Activated naive CD8-positive, alpha-beta T cell treated with anti-CD3 and anti-CD28 coated beads, Interleukin-2, amount 10 ng/mL, durations not matched to agents 7 days and 5 days (primary cell): ENCODE results near the gene KCNMA1. TPM values are rescaled to one million over a fixed set of nuclear protein-coding genes. Genes with fewer than 3 reads are reported as not detected.
A peak's percentile ranks its signal among the peaks of the same experiment; 100 is the strongest.

Experiments used
- ATAC-seq: fragments of 150-1000 bp; cut with Tn5 transposase; one replicate; pipeline ENCODE4 v1.10.0; 2021; ENCODE audit warnings: low read depth, moderate library complexity
- POLR2A ChIA-PET: fragments of 350-600 bp; sonication (Branson Sonifier 250); formaldehyde crosslinking; loops from one replicate; lab custom pipeline; 2021; ENCODE audit warnings: antibody characterized with exemption; lab: Charles Lee
- DNase-seq: peaks from one replicate; pipeline ENCODE4 v3.0.0; 2021
- H3K27ac Mint-ChIP-seq: one replicate; pipeline ENCODE4 v1.8.0; 2022; ENCODE audit warnings: mild to moderate bottlenecking, mixed read lengths
- H3K27me3 Mint-ChIP-seq: one replicate; pipeline ENCODE4 v1.8.0; 2022; ENCODE audit warnings: mild to moderate bottlenecking, moderate library complexity, mixed read lengths
- H3K36me3 Mint-ChIP-seq: one replicate; pipeline ENCODE4 v1.8.0; 2021; ENCODE audit warnings: mild to moderate bottlenecking, mixed read lengths
- H3K4me1 Mint-ChIP-seq: one replicate; pipeline ENCODE4 v1.8.0; 2021; ENCODE audit warnings: mixed read lengths
- H3K4me3 Mint-ChIP-seq: one replicate; pipeline ENCODE4 v1.8.0; 2022; ENCODE audit warnings: mild to moderate bottlenecking, moderate library complexity, mixed read lengths
- H3K9me3 Mint-ChIP-seq: one replicate; pipeline ENCODE4 v1.8.0; 2021; ENCODE audit warnings: mixed read lengths
- total RNA-seq, 2 experiments: library from RNA; stranded (reverse); gene quantifications; one replicate each; pipeline ENCODE4 v1.2.3, GENCODE V29; 2021

KCNMA1 gene
- total RNA-seq, 2 experiments from 2014 or later, result 0.39 to 0.54 TPM

GRCh38 chr10:76995023-76995422 is 642.6 kb downstream of the KCNMA1 start:
- Mint-ChIP-seq H3K27ac (no peak overlapping the region), H3K4me1 (no peaks in the 10 kb centered on the region), H3K27me3 (peaks cover 3% of the 10 kb centered on the region), H3K9me3 (no peaks in the 10 kb centered on the region), H3K36me3 (no peaks in the 10 kb centered on the region), H3K4me3 (no peak overlapping the region)
- ATAC-seq (no peak), DNase-seq (no peak)
- POLR2A ChIA-PET, result no interaction called here

DNA sequence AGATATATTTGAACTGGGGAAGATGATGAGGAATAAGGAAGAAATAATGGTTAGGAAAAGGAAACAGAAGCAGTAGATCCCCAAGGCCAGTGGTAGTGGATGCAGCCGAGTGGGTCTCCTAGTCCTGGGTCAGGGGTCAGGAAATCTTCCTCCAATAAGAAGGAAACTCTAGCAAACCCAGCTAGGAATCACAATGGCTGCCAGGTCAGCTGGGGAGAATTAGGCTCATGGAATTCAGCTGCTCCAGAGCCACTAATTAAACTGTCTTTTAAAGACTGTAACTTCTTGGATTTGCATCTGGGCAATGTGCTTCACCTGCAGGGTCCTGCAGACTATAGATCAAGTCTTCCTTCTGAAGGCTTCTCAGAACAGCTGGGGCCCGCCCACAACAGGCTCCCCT is 644.4 kb downstream of the KCNMA1 start:
- ATAC-seq, result no peak
- Mint-ChIP-seq H3K9me3 (no peaks in the 10 kb centered on the region), H3K4me1 (no peaks in the 10 kb centered on the region), H3K36me3 (no peaks in the 10 kb centered on the region), H3K27ac (no peak overlapping the region), H3K27me3 (no peaks in the 10 kb centered on the region), H3K4me3 (no peak overlapping the region)
- POLR2A ChIA-PET, result no interaction called here
- no peak for DNase-seq

DNA sequence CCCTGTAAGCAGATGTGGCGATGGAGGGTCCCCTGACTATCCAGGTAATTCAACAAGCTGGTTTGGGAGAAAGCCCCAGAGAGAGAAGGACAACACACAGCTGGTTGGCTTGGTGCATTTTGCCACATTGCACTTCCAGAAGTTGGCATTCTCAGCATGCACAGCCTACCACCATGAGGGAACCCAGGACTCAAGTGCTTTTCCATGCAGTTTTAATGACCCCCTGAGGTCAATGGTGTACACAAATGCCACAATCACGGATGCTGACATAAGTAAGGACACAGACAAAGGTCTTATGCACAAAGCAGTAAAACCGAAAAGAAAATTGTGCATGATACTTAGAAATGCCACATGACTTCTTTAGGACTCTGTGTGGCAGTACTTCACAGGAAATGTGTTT is 645.1 kb downstream of the KCNMA1 start:
- H3K9me3 Mint-ChIP-seq, result no peaks in the 10 kb centered on the region
- ATAC-seq (no peak), DNase-seq (no peak)
- no peaks in the 10 kb centered on the region for H3K27me3 Mint-ChIP-seq
- H3K4me1 Mint-ChIP-seq, result no peaks in the 10 kb centered on the region
- H3K4me3 Mint-ChIP-seq, result no peak overlapping the region
- no peak overlapping the region for H3K27ac Mint-ChIP-seq
- POLR2A ChIA-PET, result no interaction called here
- H3K36me3 Mint-ChIP-seq, result no peaks in the 10 kb centered on the region

DNA sequence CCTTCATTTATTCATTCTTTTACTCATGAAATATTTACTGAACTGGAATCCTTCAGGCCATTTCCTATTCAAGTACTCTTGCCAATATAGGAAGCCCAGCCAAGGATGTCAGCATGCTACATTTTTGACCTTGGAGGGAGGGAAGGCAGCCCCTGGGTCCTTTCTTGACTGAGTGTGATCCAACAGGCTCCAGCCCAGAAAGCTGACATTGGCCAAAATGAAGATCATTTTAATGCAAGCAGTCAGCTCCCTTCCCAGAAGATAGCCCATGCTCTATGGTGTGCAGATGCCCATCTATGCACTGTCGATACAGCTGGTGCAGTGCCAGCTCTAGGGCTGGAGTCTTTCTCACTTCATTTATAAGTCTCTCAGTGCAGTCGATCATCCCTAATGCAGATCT is 646.0 kb downstream of the KCNMA1 start:
- no peak for ATAC-seq
- POLR2A ChIA-PET, result no interaction called here
- no peaks in the 10 kb centered on the region for H3K27me3 Mint-ChIP-seq

DNA sequence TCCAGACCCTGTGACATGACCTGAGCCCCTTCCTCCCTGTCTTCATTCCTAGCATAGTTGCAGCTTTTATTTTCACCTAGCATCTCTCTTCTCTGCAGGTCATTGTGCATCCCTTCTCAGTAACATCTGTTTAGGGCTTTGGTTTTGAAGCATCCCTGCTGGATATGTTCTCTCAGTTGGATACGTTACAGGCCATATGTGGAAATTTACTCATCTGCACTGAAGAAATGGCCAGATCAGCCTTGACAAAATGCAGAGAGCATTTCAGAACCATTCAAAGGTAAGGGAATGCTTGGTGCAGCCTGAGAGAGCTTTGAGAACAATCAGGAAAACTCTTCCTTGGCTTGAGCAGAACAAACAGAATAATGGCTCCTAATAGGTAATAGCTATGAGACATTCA is 647.0 kb downstream of the KCNMA1 start:
- POLR2A ChIA-PET, result no interaction called here
- Mint-ChIP-seq H3K36me3 (no peaks in the 10 kb centered on the region), H3K4me3 (no peak overlapping the region), H3K4me1 (no peaks in the 10 kb centered on the region), H3K27me3 (no peaks in the 10 kb centered on the region), H3K9me3 (no peaks in the 10 kb centered on the region), H3K27ac (no peak overlapping the region)
- no peak for ATAC-seq
- no peak for DNase-seq

More for the DNA sequence above, 646.0 kb downstream of the KCNMA1 start:
- Mint-ChIP-seq H3K4me3 (no peak overlapping the region), H3K27ac (no peak overlapping the region), H3K4me1 (no peaks in the 10 kb centered on the region), H3K9me3 (no peaks in the 10 kb centered on the region), H3K36me3 (no peaks in the 10 kb centered on the region)
- no peak for DNase-seq

DNA sequence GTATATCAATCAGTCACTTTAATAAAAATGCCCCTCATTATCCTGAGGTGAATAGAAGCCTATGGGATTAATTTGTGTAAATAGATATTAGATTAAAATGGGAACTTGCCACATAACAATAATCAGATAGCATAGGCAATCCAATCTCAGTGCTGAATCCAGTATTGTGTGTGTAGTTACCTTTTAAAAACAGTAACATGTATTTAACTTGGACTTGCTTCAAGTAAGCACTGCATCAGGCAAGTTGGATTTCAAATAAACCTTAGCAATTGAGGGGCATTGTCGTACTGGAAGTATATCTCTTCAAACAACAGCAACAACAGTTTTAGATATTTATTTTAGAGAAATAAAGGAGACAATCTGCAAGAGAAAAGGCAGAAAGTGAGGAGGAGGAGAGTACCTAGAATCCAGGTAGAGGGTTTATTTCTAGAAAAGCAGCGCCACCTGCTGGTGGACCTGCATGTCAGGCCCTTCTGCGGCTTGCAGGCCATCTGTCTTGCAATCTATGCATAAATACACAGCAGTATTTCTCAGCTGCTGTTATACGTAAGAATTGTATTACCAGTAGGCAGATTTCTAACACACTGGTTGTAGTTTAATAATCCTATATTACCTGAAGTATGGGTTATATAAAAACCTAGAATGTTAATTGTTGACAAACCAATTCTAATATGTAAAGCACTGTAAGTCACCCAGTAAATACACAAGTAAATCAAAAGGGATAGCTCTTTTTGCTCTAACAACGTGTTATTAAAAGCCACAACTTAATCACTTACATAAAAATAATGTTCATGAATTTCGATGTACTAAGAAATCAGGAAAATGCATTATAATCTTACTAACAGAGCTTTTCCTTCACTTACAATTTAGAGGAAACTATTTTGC is 652.8 kb downstream of the KCNMA1 start:
- POLR2A ChIA-PET, result no interaction called here
- ATAC-seq (peak; percentile 65), DNase-seq (peak; percentile 64)
- Mint-ChIP-seq H3K27ac (no peak overlapping the region), H3K4me3 (no peak overlapping the region), H3K27me3 (peaks cover 2% of the 10 kb centered on the region), H3K36me3 (no peaks in the 10 kb centered on the region), H3K9me3 (no peaks in the 10 kb centered on the region), H3K4me1 (no peaks in the 10 kb centered on the region)

DNA sequence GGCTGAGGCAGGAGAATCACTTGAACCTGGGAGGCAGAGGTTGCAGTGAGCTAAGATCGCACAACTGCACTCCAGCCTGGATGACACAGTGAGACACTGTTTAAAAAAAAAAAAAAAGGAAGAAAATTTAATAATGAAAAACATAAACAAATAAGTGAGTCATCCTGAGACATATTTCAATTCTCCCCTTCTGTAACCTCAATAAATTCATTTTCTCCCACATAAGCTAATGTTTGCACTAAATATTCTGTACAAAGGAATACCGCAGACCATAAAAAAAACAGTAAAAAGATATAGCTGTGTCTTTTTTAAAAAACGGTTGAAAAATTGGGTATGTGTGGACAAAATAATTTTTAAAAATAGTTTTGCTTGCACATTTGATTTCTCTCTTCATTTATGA is 654.0 kb downstream of the KCNMA1 start:
- Mint-ChIP-seq H3K9me3 (no peaks in the 10 kb centered on the region), H3K4me3 (no peak overlapping the region), H3K36me3 (no peaks in the 10 kb centered on the region), H3K27ac (no peak overlapping the region), H3K4me1 (no peaks in the 10 kb centered on the region), H3K27me3 (peaks cover 2% of the 10 kb centered on the region)
- ATAC-seq (no peak), DNase-seq (no peak)
- POLR2A ChIA-PET, result no interaction called here

GRCh38 chr10:76982671-76983070 is 654.9 kb downstream of the KCNMA1 start:
- H3K4me1 Mint-ChIP-seq, result no peaks in the 10 kb centered on the region
- no peak overlapping the region for H3K27ac Mint-ChIP-seq
- ATAC-seq (no peak), DNase-seq (no peak)
- H3K9me3 Mint-ChIP-seq, result no peaks in the 10 kb centered on the region
- no peaks in the 10 kb centered on the region for H3K36me3 Mint-ChIP-seq
- H3K27me3 Mint-ChIP-seq, result peaks cover 4% of the 10 kb centered on the region
- POLR2A ChIA-PET, result no interaction called here
- H3K4me3 Mint-ChIP-seq, result no peak overlapping the region

DNA sequence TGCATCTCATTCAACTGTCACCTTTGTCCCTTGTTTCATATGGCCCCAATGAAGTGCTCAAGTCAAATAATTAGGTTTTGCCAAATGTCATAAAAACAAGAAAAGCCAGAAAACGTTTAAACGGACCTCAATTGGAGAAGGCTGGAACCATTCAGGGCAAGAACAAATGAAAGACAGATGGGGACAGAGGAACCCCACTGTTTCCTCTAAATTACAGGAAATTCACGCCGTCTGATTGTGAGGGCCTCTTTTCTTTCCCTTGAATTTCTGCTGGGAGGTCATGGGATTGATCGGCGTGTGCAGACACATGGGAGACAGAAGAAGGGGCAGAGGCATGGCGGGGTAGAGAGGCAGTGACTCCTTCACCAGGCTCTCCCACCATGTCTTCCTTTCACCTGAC is 656.4 kb downstream of the KCNMA1 start:
- peaks cover 8% of the 10 kb centered on the region for H3K27me3 Mint-ChIP-seq
- no peaks in the 10 kb centered on the region for H3K36me3 Mint-ChIP-seq
- no peaks in the 10 kb centered on the region for H3K4me1 Mint-ChIP-seq
- DNase-seq (no peak), ATAC-seq (no peak)
- H3K9me3 Mint-ChIP-seq, result no peaks in the 10 kb centered on the region
- no peak overlapping the region for H3K4me3 Mint-ChIP-seq
- POLR2A ChIA-PET, result no interaction called here
- H3K27ac Mint-ChIP-seq, result no peak overlapping the region

DNA sequence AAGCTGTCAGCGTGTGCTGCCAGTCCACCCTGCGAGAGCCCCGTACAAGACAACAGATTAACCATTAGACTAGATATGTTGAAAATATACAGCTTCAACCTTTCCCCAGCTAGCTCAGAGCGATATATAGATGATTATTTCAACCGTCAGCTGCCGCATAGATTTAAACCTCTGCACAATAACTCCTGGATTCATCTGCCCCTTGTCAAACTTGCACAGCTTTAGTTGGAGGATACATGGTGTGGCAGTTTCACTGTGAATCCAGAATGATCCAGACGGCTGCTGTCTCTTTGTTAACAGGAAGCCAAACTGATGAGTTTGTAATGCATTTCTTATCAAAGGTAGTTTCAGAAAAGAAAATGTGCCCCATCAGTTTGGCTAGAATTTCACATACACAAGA is 659.7 kb downstream of the KCNMA1 start:
- DNase-seq, result no peak
- H3K27ac Mint-ChIP-seq, result no peak overlapping the region
- no peak overlapping the region for H3K4me3 Mint-ChIP-seq
- H3K27me3 Mint-ChIP-seq, result peaks cover 8% of the 10 kb centered on the region
- no peaks in the 10 kb centered on the region for H3K36me3 Mint-ChIP-seq
- H3K9me3 Mint-ChIP-seq, result no peaks in the 10 kb centered on the region
- POLR2A ChIA-PET, result no interaction called here
- no peak for ATAC-seq
- H3K4me1 Mint-ChIP-seq, result no peaks in the 10 kb centered on the region

DNA sequence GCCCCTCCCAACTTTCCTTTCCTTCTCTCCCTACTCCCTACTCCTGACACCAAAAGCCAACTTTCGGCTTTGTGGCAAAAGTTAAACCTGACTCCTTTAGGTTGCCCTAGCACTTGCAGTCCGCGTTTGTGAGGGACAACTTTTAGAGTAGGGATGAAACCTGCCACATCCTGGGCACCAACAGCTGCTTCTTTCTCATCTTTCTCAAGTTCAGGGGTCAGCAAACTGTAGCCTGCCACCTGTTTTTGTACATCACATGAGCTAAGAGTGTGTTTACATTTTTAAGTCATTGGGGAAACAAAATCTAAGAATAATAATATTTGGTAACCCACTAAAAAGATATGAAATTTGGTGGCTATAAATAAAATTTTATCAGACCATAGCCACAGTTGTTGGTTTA is 660.6 kb downstream of the KCNMA1 start:
- no peak for ATAC-seq
- POLR2A ChIA-PET, result no interaction called here

DNA sequence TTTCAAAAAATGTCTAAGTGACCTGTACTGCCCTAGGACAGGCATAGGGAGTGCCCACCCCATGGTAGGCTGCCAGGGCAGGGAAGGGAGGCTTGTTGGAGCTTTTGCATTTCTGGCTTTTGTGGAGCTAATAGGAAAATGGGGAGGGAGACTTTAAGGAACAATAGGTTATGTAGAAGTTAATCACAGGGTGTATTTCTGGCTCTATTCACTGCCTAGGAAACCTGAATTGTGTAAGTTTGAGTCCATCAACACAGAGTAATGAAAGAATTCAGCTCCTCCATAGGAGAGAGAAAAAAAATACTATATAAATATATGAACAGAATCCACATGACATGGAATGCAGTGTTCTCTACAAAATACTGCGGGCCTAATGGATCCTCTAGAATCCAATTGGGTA is 661.5 kb downstream of the KCNMA1 start:
- no peak for ATAC-seq
- POLR2A ChIA-PET, result no interaction called here
- Mint-ChIP-seq H3K4me3 (no peak overlapping the region), H3K4me1 (no peaks in the 10 kb centered on the region), H3K9me3 (no peaks in the 10 kb centered on the region), H3K27ac (no peak overlapping the region), H3K27me3 (peaks cover 7% of the 10 kb centered on the region), H3K36me3 (no peaks in the 10 kb centered on the region)
- DNase-seq, result no peak

More for the DNA sequence above, 660.6 kb downstream of the KCNMA1 start:
- H3K27ac Mint-ChIP-seq, result no peak overlapping the region
- H3K4me3 Mint-ChIP-seq, result no peak overlapping the region
- no peaks in the 10 kb centered on the region for H3K9me3 Mint-ChIP-seq
- no peak for DNase-seq
- peaks cover 7% of the 10 kb centered on the region for H3K27me3 Mint-ChIP-seq
- no peaks in the 10 kb centered on the region for H3K4me1 Mint-ChIP-seq
- no peaks in the 10 kb centered on the region for H3K36me3 Mint-ChIP-seq

GRCh38 chr10:76975126-76975525 is 662.5 kb downstream of the KCNMA1 start:
- H3K4me3 Mint-ChIP-seq, result no peak overlapping the region

GRCh38 chr10:76974017-76974691 is 663.5 kb downstream of the KCNMA1 start:
- POLR2A ChIA-PET, result no interaction called here
- Mint-ChIP-seq H3K27me3 (peaks cover 8% of the 10 kb centered on the region), H3K4me1 (no peaks in the 10 kb centered on the region), H3K27ac (no peak overlapping the region), H3K36me3 (no peaks in the 10 kb centered on the region), H3K9me3 (no peaks in the 10 kb centered on the region), H3K4me3 (no peak overlapping the region)
- no peak for DNase-seq
- ATAC-seq, result no peak

More at GRCh38 chr10:76975126-76975525, 662.5 kb downstream of the KCNMA1 start:
- DNase-seq (no peak), ATAC-seq (no peak)
- Mint-ChIP-seq H3K27ac (no peak overlapping the region), H3K36me3 (no peaks in the 10 kb centered on the region), H3K27me3 (peaks cover 8% of the 10 kb centered on the region), H3K9me3 (no peaks in the 10 kb centered on the region), H3K4me1 (no peaks in the 10 kb centered on the region)
- POLR2A ChIA-PET, result no interaction called here
